Adrenal gland (tissue), 12 donors: ENCODE measurements around the gene PPP2R5B. TPM values are rescaled to one million over a fixed set of nuclear protein-coding genes. Genes with fewer than 3 reads are reported as not detected.

Source experiments
- DNase-seq, 7 donors: peaks; one replicate each; pipeline ENCODE4 v3.0.0-alpha.2; 2019 to 2020
- H3K27ac ChIP-seq, 5 donors: fragments of 200-600 bp; sonication (generic) in 4 of 5; 1 replicate in 3 of 5; 2 replicates in 2 of 5; pipeline versions ENCODE4 v1.5.1 to v1.8.0; 2016 to 2020; ENCODE audit warnings: mild to moderate bottlenecking in 1 of 5
- H3K27me3 ChIP-seq: fragments of 200-600 bp; 2 replicates; pipeline ENCODE4 v1.8.0; 2021
- H3K36me3 ChIP-seq, 2 donors: fragments of 200-600 bp; replicated peaks in 1 of 2; 1 replicate in 1 of 2; 2 replicates in 1 of 2; pipeline versions ENCODE4 v1.5.1 to v1.8.0; 2018 to 2022
- H3K4me1 ChIP-seq, 2 donors: fragments of 200-600 bp; replicated peaks in 1 of 2; 1 replicate in 1 of 2; 2 replicates in 1 of 2; pipeline versions ENCODE4 v1.5.1 to v1.8.0; 2018 to 2021
- H3K4me3 ChIP-seq, 4 donors: fragments of 200-600 bp; sonication (generic) in 3 of 4; one replicate each; pipeline ENCODE4 v1.5.1; 2016 to 2018
- H3K9me3 ChIP-seq, 3 donors: fragments of 200-600 bp; sonication (generic) in 1 of 3; replicated peaks in 1 of 3; 1 replicate in 2 of 3; 2 replicates in 1 of 3; pipeline versions ENCODE4 v1.5.1 to v1.8.0; 2016 to 2021
- CTCF ChIP-seq, 6 experiments: fragments of 450-650 bp in 4 of 6; fragments of 200-600 bp in 2 of 6; sonication (generic) in 1 of 6; IDR thresholded peaks; 1 replicate in 5 of 6; 2 replicates in 1 of 6; pipeline versions ENCODE4 v1.5.1 to v1.8.0; 2016 to 2021; ENCODE audit warnings: antibody characterized with exemption in 6 of 6, mild to moderate bottlenecking in 2 of 6, moderate library complexity in 1 of 6
- POLR2A ChIP-seq, 2 donors: fragments of 450-650 bp; IDR thresholded peaks; one replicate each; pipeline ENCODE4 v1.6.1; 2017; ENCODE audit warnings: antibody characterized with exemption in 2 of 2, mild to moderate bottlenecking in 2 of 2, moderate library complexity in 1 of 2
- WGBS, 4 donors: extraction: QIAGEN DNeasy Blood & Tissue Kit in 2 of 4; methylation state at CpG; one replicate each; pipeline versions ENCODE4 v1.1.5 to v1.1.7; 2013 to 2017; 5-methylcytosine and 5-hydroxymethylcytosine counted together
- intact Hi-C, 2 donors: fragments of 100-400 bp; cut with DNase I; formaldehyde crosslinking; loops; one replicate each; pipeline versions ENCODE4 v1.14.1 to v1.15.0; 2022 to 2023
- polyA plus RNA-seq, 3 donors: library from polyadenylated mRNA; stranded (reverse); fragments of 200-250 nt in 2 of 3; fragments of 350-450 nt in 1 of 3; fragmentation: Illumina TruSeq in 1 of 3; extraction: RNeasy Lipid Tissue Mini Kit (QIAGEN cat#74804) in 1 of 3; gene quantifications; one replicate each; pipeline ENCODE4 v1.2.3, GENCODE V29; 2013 to 2014
- total RNA-seq, 9 donors: library from RNA; depleted of rRNA in 4 of 9; stranded (reverse); fragments of >200 nt in 4 of 9; fragments of 120-200 nt in 1 of 9; fragmentation: NEBNext Ultra II Directional in 1 of 9; extraction: Animal tissue kit (Norgen Biotek cat#: 25700) in 1 of 9; gene quantifications; one replicate each; pipeline versions ENCODE4 v1.1.0 to v1.2.4, GENCODE V29; 2013 to 2023
- donor health status: healthy with polysubstance abuse.
- donor health status: Bipolar disorder and iron deficiency.
- donor health status: DM: yes; HTN: yes; CAD: no.
- donor health status: DM: no; HTN: no; CAD: no.
- donor health status: DM: no; HTN: no; CAD: no.
- donor health status: DM: yes; HTN: yes; CAD: no.

Gene PPP2R5B
- total and polyA plus RNA-seq, 12 donors: 7.8 to 51.3 (median 21.2) TPM

GRCh38 chr11:64903291-64903833, 21.1 kb upstream of the PPP2R5B start:
- no peak for DNase-seq
- Histone ChIP-seq H3K27me3 (no peaks in the 10 kb centered on the region), H3K4me1 (no peaks in the 10 kb centered on the region), H3K36me3 (peaks cover 0 to 85% of the 10 kb centered on the region in 2 donors), H3K27ac (no peak overlapping the region), H3K9me3 (no peaks in the 10 kb centered on the region), H3K4me3 (no peak overlapping the region)
- TF ChIP-seq CTCF (IDR thresholded peaks at IDR 0.05) (no peak), POLR2A (IDR thresholded peaks at IDR 0.05) (no peak)
- 93 to 96% (median 95%) methylated on average over 9 to 23 of the region's 23 CpGs for WGBS, 4 donors
- intact Hi-C loops: no loop called here

GRCh38 chr11:64905516-64906313, 18.8 kb upstream of the PPP2R5B start:
- DNase-seq: no peak
- Histone ChIP-seq H3K27me3 (no peaks in the 10 kb centered on the region), H3K4me3 (no peak overlapping the region), H3K36me3 (peaks cover 0 to 92% of the 10 kb centered on the region in 2 donors), H3K9me3 (no peaks in the 10 kb centered on the region), H3K27ac (no peak overlapping the region), H3K4me1 (no peaks in the 10 kb centered on the region)
- no peak for TF ChIP-seq POLR2A (IDR thresholded peaks at IDR 0.05)
- no peak for TF ChIP-seq CTCF (IDR thresholded peaks at IDR 0.05)
- intact Hi-C loops: no loop called here
- 89 to 95% (median 93%) methylated on average over 8 to 25 of the region's 25 CpGs for WGBS, 4 donors

- no peak overlapping the region for H3K27ac ChIP-seq
- H3K4me1 ChIP-seq: no peaks in the 10 kb centered on the region
- peaks cover 0 to 93% of the 10 kb centered on the region in 2 donors for H3K36me3 ChIP-seq
- intact Hi-C loops: no loop called here
- WGBS, 4 donors: 95 to 98% (median 96%) methylated on average over 7 to 13 of the region's 13 CpGs
- H3K4me3 ChIP-seq: no peak overlapping the region
- DNase-seq: no peak
- no peak for TF ChIP-seq POLR2A (IDR thresholded peaks at IDR 0.05)
- no peak for TF ChIP-seq CTCF (IDR thresholded peaks at IDR 0.05)
- no peaks in the 10 kb centered on the region for H3K9me3 ChIP-seq
- no peaks in the 10 kb centered on the region for H3K27me3 ChIP-seq
Observed at GRCh38 chr11:64906314-64906635, 18.2 kb upstream of the PPP2R5B start.

GRCh38 chr11:64908766-64909165, 15.7 kb upstream of the PPP2R5B start:
- intact Hi-C loops: no loop called here
- Histone ChIP-seq H3K9me3 (no peaks in the 10 kb centered on the region), H3K36me3 (peaks cover 0 to 93% of the 10 kb centered on the region in 2 donors), H3K27me3 (no peaks in the 10 kb centered on the region), H3K4me1 (no peaks in the 10 kb centered on the region), H3K27ac (no peak overlapping the region), H3K4me3 (no peak overlapping the region)
- TF ChIP-seq CTCF (IDR thresholded peaks at IDR 0.05) (no peak), POLR2A (IDR thresholded peaks at IDR 0.05) (no peak)
- DNase-seq: no peak
- WGBS, 4 donors: 89 to 94% (median 92%) methylated on average over 7 to 11 of the region's 11 CpGs; no CpG with 5 or more reads in 1 of the 4 donors
